Lower leg skin (tissue), 4 donors: ENCODE measurements around the gene E4F1. TPM values are rescaled to one million over a fixed set of nuclear protein-coding genes. Genes with fewer than 3 reads are reported as not detected.
A peak's percentile ranks its signal among the peaks of the same experiment; 100 is the strongest.

ENCODE experiments used
- DNase-seq, 2 donors: peaks; one replicate each; pipeline ENCODE4 v3.0.0-alpha.2; 2019; ENCODE audit warnings: low spot score in 2 of 2
- H3K4me3 ChIP-seq: fragments of 200-600 bp; sonication (generic); 2 replicates; pipeline ENCODE4 v1.5.1; 2017; ENCODE audit warnings: mild to moderate bottlenecking, low read depth; ENCODE audit not compliant: poor library complexity, severe bottlenecking
- CTCF ChIP-seq, 3 donors: fragments of 450-650 bp; IDR thresholded peaks; one replicate each; pipeline ENCODE4 v1.5.1; 2016; ENCODE audit warnings: antibody characterized with exemption in 3 of 3, mild to moderate bottlenecking in 3 of 3, moderate library complexity in 2 of 3
- POLR2A ChIP-seq, 2 donors: fragments of 450-650 bp; IDR thresholded peaks; one replicate each; pipeline ENCODE4 v1.6.1; 2016 to 2017; ENCODE audit warnings: antibody characterized with exemption in 2 of 2, mild to moderate bottlenecking in 1 of 2, moderate library complexity in 1 of 2
- WGBS, 2 donors: methylation state at CpG; one replicate each; pipeline ENCODE4 v1.1.5; 2018; 5-methylcytosine and 5-hydroxymethylcytosine counted together
- intact Hi-C: fragments of 100-400 bp; cut with DNase I; formaldehyde crosslinking; loops from one replicate; pipeline ENCODE4 v1.15.0; 2023; ENCODE audit warnings: low total_unique reads
- total RNA-seq, 4 donors: library from RNA; depleted of rRNA; stranded (reverse); fragments of >200 nt; gene quantifications; one replicate each; pipeline ENCODE4 v1.1.0, GENCODE V29; 2016

The E4F1 gene
- total RNA-seq, 4 donors from 2014 or later: 50.3 to 85.8 (median 57.4) TPM

- DNase-seq: no peak
- TF ChIP-seq CTCF (IDR thresholded peaks at IDR 0.05) (no peak), POLR2A (IDR thresholded peaks at IDR 0.05) (no peak)
- no peak overlapping the region for H3K4me3 ChIP-seq
- WGBS, 2 donors: 92 to 100% methylated on average over 4 of the region's 4 CpGs
- intact Hi-C loops: no loop called here
Observed at GRCh38 chr16:2216330-2216729, 7.1 kb upstream of the E4F1 start.

- WGBS, 2 donors: 5 to 10% methylated on average over 10 to 20 of the region's 22 CpGs
- H3K4me3 ChIP-seq: peak overlapping the region; percentile 91
- no peak for DNase-seq
- intact Hi-C loops: no loop called here
- no peak for TF ChIP-seq POLR2A (IDR thresholded peaks at IDR 0.05)
- TF ChIP-seq CTCF (IDR thresholded peaks at IDR 0.05): no peak
Observed at GRCh38 chr16:2223942-2224486, 623 bp downstream of the E4F1 start.

GRCh38 chr16:2226245-2226793 lies 2.9 kb downstream of the E4F1 start:
- no peak overlapping the region for H3K4me3 ChIP-seq
- DNase-seq: no peak
- WGBS, 2 donors: 66 to 71% methylated on average over 9 of the region's 9 CpGs
- TF ChIP-seq CTCF (IDR thresholded peaks at IDR 0.05) (no peak), POLR2A (IDR thresholded peaks at IDR 0.05) (no peak)
- intact Hi-C loops: no loop called here

GRCh38 chr16:2226918-2227317 lies 3.5 kb downstream of the E4F1 start:
- no peak for DNase-seq
- 93 to 96% methylated on average over 6 of the region's 6 CpGs for WGBS, 2 donors
- H3K4me3 ChIP-seq: no peak overlapping the region
- TF ChIP-seq CTCF (IDR thresholded peaks at IDR 0.05) (no peak), POLR2A (IDR thresholded peaks at IDR 0.05) (no peak)
- intact Hi-C loops: no loop called here

- no peak overlapping the region for H3K4me3 ChIP-seq
- no peak for TF ChIP-seq POLR2A (IDR thresholded peaks at IDR 0.05)
- DNase-seq: no peak
- WGBS, 2 donors: 76 to 87% methylated on average over 22 to 25 of the region's 25 CpGs
- intact Hi-C loops: no loop called here
Observed at GRCh38 chr16:2228161-2228824, 4.9 kb downstream of the E4F1 start.

- intact Hi-C loops: no loop called here
- H3K4me3 ChIP-seq: no peak overlapping the region
- TF ChIP-seq CTCF (IDR thresholded peaks at IDR 0.05) (no peak), POLR2A (IDR thresholded peaks at IDR 0.05) (no peak)
- DNase-seq: no peak
- 90 to 94% methylated on average over 12 of the region's 12 CpGs for WGBS, 2 donors
Observed at GRCh38 chr16:2229091-2229490, 5.7 kb downstream of the E4F1 start.
